HG03571 (cell line): ENCODE data around the gene ZIC4.

ENCODE experiments used
- ATAC-seq: cut with Tn5 transposase; IDR thresholded peaks from one replicate; pipeline ENCODE4 v1.9.1; 2021; ENCODE audit not compliant: unreplicated experiment

The ZIC4 gene

GRCh38 chr3:147405231-147406027 lies 914 bp downstream of the ZIC4 start:
- no peak for ATAC-seq

GRCh38 chr3:147404800-147405230 lies 1.5 kb downstream of the ZIC4 start:
- ATAC-seq = no peak

DNA sequence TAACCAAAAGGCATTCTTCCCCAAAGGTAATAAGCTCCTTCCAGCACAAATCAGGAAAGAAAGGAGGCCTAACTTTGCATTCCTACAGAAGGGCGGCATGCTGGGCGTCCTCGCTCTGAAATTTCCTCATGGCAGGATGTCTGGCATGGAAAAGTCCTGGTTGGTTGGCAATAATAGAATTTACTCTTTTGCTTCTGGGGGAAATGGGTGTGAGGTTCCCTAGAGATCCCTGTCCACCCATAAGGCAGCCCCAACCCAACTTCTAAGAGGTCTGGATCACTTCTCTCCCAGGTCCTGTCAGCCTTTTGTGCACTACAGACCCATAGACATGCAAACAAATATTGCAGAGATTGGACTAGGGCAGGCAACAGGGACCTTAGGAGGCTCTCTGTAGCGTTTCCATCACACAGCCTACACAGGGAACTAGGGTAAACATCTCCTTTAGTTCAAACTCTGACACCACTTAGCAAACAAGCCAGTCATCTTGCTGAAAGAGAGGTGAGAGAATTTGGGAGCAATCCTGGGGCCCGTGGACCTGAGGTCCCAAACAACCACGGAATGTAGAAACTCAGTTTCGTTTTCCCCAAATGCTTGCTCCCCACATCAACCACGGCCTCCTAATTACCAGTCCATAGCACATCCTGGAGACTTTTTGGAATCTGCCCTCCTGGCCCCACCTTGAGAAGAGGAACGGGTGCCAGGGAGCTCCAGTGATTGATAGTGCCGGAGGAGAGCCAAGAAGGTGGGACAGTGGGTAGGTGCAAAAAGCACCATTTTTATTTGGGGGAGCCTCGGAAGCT lies 2.1 kb downstream of the ZIC4 start:
- ATAC-seq = no peak

DNA sequence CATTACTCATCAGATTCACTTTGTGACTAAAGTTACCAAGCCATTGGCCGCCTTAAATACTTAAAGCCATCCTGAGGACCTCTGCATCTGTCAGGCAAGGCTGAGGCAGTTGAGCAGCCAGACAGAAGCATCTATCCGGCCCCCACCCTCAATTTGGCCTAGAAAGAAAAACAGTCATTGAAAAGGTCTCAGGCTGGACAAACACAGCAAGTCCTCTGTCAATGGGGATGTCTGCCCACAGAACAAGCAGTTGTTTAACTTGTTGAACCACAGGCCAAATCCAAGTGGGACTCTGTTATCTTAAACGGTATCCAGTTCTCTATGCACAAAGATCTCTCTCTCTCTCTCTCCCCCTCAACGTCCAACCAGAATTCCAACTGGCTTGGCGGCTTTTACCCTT lies 2.8 kb downstream of the ZIC4 start:
- ATAC-seq = no peak

GRCh38 chr3:147402159-147402558 lies 4.2 kb downstream of the ZIC4 start:
- no peak for ATAC-seq

- no peak for ATAC-seq
Observed at GRCh38 chr3:147401421-147401820, 4.9 kb downstream of the ZIC4 start.

- ATAC-seq = no peak
Observed at GRCh38 chr3:147400999-147401398, 5.3 kb downstream of the ZIC4 start.

GRCh38 chr3:147400111-147400510 lies 6.2 kb downstream of the ZIC4 start:
- ATAC-seq = no peak

DNA sequence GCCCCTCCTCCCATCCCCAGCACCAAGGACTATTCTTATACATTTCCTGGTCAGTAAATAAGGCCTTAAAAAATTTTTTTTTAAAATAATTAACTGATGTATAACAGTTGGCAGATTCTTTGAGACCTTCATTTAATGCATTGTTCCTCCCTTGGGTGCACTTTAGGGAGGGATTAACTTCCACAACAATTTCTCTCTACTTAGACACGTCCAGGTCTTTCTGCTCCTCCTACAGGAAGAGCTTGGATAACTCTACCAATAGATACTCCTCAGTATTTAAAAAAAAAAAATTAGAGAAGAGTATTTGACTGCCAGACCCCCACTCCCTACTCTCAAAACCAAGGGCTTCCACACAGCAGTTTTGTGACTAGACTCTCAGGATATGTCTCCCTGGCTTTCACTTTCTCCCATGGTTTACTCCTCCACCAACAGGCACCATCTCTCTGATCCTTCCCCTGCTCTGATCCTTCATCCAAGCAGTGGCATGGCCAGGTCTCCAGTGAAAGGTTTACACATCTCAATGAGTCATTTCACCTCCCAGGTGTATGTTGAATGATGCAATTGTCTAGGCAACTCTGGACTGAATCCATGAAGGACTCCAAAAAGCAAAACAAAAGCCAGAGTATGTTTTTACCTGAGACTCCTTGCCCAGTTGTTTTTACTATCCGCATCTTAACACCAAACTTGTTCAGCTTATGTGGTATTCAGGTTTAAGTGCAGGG lies 7.4 kb downstream of the ZIC4 start:
- ATAC-seq = no peak

DNA sequence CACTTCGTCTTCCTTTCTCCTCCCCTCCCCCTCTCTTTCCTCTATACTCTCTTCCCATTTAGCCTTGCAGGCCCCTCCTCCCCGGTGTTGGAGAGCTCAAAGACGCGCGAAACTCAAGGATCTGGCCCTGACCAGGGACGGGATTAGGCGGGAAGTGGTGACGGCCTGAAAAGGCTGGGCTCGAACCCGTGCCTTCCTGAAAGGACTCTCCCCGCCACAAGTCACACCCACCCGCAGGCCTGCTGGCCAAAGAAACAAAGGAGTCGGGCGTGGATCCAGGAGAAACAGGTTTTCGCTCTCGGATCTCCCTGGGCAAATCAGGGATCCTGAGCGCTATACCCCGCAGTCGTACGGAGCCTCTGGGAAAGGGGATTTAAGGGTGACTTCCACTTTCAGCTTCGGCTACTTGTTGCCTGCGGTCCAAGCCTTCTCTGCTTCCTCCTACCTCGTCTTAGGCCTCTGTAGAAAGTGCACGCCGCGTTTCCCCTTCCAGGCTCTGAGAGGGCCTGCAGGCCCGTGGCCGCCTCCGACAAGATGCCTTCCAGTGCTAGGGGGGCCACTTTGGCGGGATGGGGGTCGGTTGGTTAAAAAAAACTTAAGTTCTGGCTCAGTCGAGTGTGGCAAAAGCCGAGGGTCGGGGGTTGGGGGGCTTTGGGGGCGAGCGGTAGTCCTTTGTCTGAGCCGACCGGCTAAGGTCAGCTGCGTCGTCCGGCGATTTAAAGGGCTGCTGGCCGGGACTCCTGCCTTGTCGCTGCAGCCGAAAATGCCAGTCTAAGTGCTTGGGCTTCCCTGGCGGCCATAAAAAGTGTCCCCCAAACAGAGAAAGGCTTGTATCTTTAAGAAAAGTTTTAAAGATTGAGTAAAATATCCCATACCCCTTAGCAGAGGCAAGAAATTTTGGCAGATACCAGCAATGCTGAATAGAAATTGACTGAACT lies 8.2 kb downstream of the ZIC4 start:
- ATAC-seq = no peak

- no peak for ATAC-seq
Observed at GRCh38 chr3:147397155-147397874, 9.0 kb downstream of the ZIC4 start.

DNA sequence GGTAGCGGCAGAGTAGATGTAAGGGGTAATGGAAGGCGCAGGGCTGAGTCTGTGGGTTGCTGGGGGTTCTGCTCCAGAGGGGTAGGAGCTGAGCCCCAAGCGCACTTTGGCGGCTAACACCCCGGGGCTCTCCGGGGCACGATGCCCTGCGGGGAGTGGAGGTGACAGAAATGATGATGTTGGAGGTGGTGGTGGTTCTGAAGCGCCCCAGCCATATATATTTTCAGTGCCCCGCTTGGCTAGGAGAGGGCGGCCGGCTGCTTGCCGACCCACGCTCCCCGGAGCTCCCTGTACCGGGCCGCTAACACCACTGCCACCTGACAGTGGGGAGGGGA lies 9.7 kb downstream of the ZIC4 start:
- no peak for ATAC-seq

GRCh38 chr3:147395899-147396711 lies 10.2 kb downstream of the ZIC4 start:
- no peak for ATAC-seq

DNA sequence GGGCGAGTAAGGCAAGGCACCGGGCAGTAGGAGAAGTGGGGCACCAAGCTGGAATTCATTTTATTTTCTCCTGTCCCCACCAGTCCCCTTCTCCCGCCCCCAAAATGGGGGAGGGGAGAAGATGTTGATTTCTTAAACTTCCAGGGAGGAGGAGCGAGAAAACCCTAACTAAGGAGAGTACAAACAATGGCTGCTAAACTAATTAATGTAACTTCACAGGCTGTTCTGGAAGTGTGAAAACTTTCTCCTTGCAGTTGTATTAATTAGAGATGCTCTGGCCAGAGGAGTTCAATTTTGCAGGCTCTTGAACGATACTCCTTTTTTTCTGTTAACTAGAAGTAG lies 11.5 kb downstream of the ZIC4 start:
- no peak for ATAC-seq

- ATAC-seq = no peak
Observed at GRCh38 chr3:147393943-147394883, 12.1 kb downstream of the ZIC4 start.

- no peak for ATAC-seq
Observed at GRCh38 chr3:147393261-147393942, 12.9 kb downstream of the ZIC4 start.

GRCh38 chr3:147392625-147392946 lies 13.8 kb downstream of the ZIC4 start:
- ATAC-seq = no peak
